GM23338 (cell line): ENCODE data around the gene SLC66A3. TPM values are rescaled to one million over a fixed set of nuclear protein-coding genes. Genes with fewer than 3 reads are reported as not detected.

Experiments
- ZNF462 ChIP-seq: fragments of 250-450 bp; sonication (Bioruptor Pico); IDR thresholded peaks from 2 replicates; pipeline ENCODE4 v1.5.0; 2020; ENCODE audit warnings: mild to moderate bottlenecking, moderate library complexity
- polyA plus RNA-seq: library from polyadenylated mRNA; unstranded; fragments of >200 nt; fragmentation: Nextera tagmentation; extraction: Ambion mirVana; gene quantifications from 2 replicates; pipeline ENCODE4 v1.2.1, GENCODE V29; 2016
- total RNA-seq: library from RNA; depleted of rRNA; stranded (reverse); fragments of >200 nt; shearing (Covaris generic); gene quantifications from 2 replicates; pipeline ENCODE4 v1.2.3, GENCODE V29; 2014; rRNA removed

SLC66A3 gene
- total and polyA plus RNA-seq, 2 experiments from 2014 or later, result 13.7 to 18.4 TPM

- no peak for TF ChIP-seq ZNF462 (CRISPR knock-in tag)
Observed at GRCh38 chr2:11227595-11227994, 72.3 kb downstream of the SLC66A3 start (continued).

Other genes with a start within 250 kb of the SLC66A3 start
- gene KCNF1, start 243.5 kb upstream of the SLC66A3 start, total RNA-seq, result 0.70 and 1.5 TPM in 2 replicates
- 0.11 and 0.19 TPM in 2 replicates for gene KCNF1, start 243.5 kb upstream of the SLC66A3 start, polyA plus RNA-seq
- gene ROCK2, start 189.2 kb downstream of the SLC66A3 start, total RNA-seq, result 27.0 and 28.0 TPM in 2 replicates
- 12.6 and 16.4 TPM in 2 replicates for gene ROCK2, start 189.2 kb downstream of the SLC66A3 start, polyA plus RNA-seq